ENCODE measurements around the gene CCPG1. TPM values are rescaled to one million over a fixed set of nuclear protein-coding genes. Genes with fewer than 3 reads are reported as not detected.

CCPG1 gene
- total and polyA plus RNA-seq, 2 of the 13 experiments (the other 11 are each of a cell fraction or from before 2014, with no cell fraction given) = 16.1 to 19.5 TPM

DNA sequence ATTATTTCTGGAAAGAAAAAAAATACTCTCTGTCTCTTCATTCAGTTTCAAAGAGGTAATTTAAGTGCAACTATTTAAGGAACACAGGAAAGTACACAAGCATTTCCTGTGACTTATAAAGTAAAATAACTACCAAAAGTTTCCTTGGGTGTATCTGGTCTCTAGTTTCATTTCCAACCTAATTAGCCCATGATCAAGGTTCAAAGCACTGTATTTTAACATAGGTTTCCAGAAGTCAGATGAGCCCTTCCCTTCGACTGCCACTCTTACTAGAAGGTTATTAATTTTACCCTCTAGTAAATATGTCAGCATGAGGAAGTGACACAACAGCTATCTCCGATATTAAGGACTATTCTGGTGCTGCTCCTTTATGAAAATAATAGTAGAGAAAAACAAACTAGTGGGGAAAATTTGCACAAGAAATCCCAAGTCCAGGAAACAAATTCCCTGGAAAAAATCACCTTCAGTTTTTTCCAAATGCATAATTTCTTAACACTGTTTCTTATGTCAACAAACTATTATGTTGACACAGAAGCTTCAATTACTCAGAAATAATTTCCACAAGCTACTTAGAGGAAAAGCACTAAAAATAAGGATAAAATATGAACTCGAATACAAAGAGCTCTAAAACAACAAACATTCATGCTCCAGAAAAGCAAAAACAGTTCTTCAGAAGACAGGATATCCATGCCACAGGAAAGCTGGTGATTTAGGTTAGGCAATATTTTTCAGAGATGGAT, 35.3 kb downstream of the CCPG1 start:
- no peak overlapping the region for H3K4me3 ChIP-seq (replicated peaks in 1 of 3; ENCODE audit: insufficient read depth in 1 of 3, low read depth in 2 of 3, low read length in 3 of 3)
- H2AFZ ChIP-seq (ENCODE audit: low read length) = no peak overlapping the region
- in situ Hi-C loops (cut with HindIII; ENCODE audit: extremely low pct_ligation_motif_present, low pct_unique_long_range_greater_than_20kb) (no loop called here), intact Hi-C loops (cut with micrococcal nuclease; ENCODE audit: unreplicated experiment) (no loop called here)
- no peak for DNase-seq (ENCODE audit: low spot score)
- CTCF ChIA-PET (ENCODE audit: low intra/inter-chr PET ratio, low total read pairs) = no interaction called here
- no peak overlapping the region for H3K27ac ChIP-seq (ENCODE audit: extremely low read length, insufficient read depth, low read length)
- H3K9ac ChIP-seq (ENCODE audit: insufficient read depth, low read depth, low read length) = no peak overlapping the region
- H3K36me3 ChIP-seq (replicated peaks in 1 of 2; ENCODE audit: control insufficient read depth in 1 of 2, insufficient read depth in 2 of 2, low read length in 2 of 2) = peaks cover 0 to 15% of the 10 kb centered on the region in 2 experiments; a peak in 3 of 5 replicates
- no peaks in the 10 kb centered on the region for H3K79me2 ChIP-seq (ENCODE audit: insufficient read depth, low read length)
- no peak for FAIRE-seq
- no peak overlapping the region for H3K4me2 ChIP-seq (ENCODE audit: low read depth, low read length)
- H3K4me1 ChIP-seq (ENCODE audit: insufficient read depth, low read length) = peaks cover 14% of the 10 kb centered on the region
- TF ChIP-seq ISX (CRISPR knock-in tag; conservative IDR thresholded peaks at IDR 0.05) (no peak), FOXA1 (IDR thresholded peaks at IDR 0.05) (peak; percentile 72; the same call in 1 of the 2 replicates), FOXA1 (CRISPR knock-in tag; IDR thresholded peaks at IDR 0.05) (no peak)
- TF ChIP-seq, protein P1, sequence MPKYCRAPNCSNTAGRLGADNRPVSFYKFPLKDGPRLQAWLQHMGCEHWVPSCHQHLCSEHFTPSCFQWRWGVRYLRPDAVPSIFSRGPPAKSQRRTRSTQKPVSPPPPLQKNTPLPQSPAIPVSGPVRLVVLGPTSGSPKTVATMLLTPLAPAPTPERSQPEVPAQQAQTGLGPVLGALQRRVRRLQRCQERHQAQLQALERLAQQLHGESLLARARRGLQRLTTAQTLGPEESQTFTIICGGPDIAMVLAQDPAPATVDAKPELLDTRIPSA (CRISPR knock-in tag; IDR thresholded peaks at IDR 0.05; ENCODE audit: borderline replicate concordance) = no peak
- no peaks in the 10 kb centered on the region for H3K27me3 ChIP-seq (ENCODE audit: control insufficient read depth in 1 of 2, insufficient read depth in 2 of 2, low read length in 2 of 2)
- H4K20me1 ChIP-seq (ENCODE audit: insufficient read depth, low read length) = no peaks in the 10 kb centered on the region
- BruUV-seq (replicated peaks) = no TSS peak
- WGBS (ENCODE audit: low lambda C conversion rate) = 87% methylated on average over 3 of the region's 3 CpGs
- POLR2A ChIA-PET = no interaction called here
- H3K9me3 ChIP-seq (ENCODE audit: low read length) = no peaks in the 10 kb centered on the region
- ATAC-seq = no peak

DNA sequence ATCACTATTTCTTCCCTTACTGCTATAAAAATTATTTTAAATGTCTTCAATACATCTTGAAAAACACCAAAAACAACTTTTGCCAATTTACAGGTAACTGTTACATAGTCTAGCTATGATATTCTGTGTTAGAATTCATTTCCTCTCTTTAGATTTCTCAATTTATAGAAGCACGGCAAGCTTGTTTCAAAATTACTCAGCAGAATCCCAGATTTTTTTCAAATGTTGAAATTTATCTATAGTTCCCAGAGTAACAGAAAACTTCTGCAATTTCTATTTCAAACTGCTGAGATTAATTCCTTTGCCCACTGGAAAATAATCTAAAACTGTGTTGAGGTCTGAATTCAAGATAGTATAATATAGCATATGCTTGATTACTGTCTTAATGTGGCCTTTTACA, 41.2 kb downstream of the CCPG1 start:
- H2AFZ ChIP-seq (ENCODE audit: low read length) = no peak overlapping the region
- in situ Hi-C loops (cut with HindIII; ENCODE audit: extremely low pct_ligation_motif_present, low pct_unique_long_range_greater_than_20kb) (no loop called here), intact Hi-C loops (cut with micrococcal nuclease; ENCODE audit: unreplicated experiment) (no loop called here)
- peaks cover 7% of the 10 kb centered on the region for H3K4me1 ChIP-seq (ENCODE audit: insufficient read depth, low read length)
- POLR2A ChIA-PET = no interaction called here
- TF ChIP-seq ZNF138 (CRISPR knock-in tag; IDR thresholded peaks at IDR 0.05; ENCODE audit: low read depth) = no peak
- TF ChIP-seq TCF12 (IDR thresholded peaks at IDR 0.05) = no peak
- TF ChIP-seq TCF12 (CRISPR knock-in tag; IDR thresholded peaks at IDR 0.05) = no peak
- TF ChIP-seq ZBTB3 (CRISPR knock-in tag; IDR thresholded peaks at IDR 0.05; ENCODE audit: borderline replicate concordance, low read depth) = no peak
- 91% methylated on average over 1 of the region's 1 CpG for WGBS (ENCODE audit: low lambda C conversion rate)
- H3K4me3 ChIP-seq (replicated peaks in 1 of 3; ENCODE audit: insufficient read depth in 1 of 3, low read depth in 2 of 3, low read length in 3 of 3) = no peak overlapping the region
- BruUV-seq (replicated peaks) = no TSS peak
- H3K36me3 ChIP-seq (replicated peaks in 1 of 2; ENCODE audit: control insufficient read depth in 1 of 2, insufficient read depth in 2 of 2, low read length in 2 of 2) = peaks cover 0 to 3% of the 10 kb centered on the region in 2 experiments; a peak in 3 of 5 replicates
- FAIRE-seq (no peak), ATAC-seq (no peak), DNase-seq (ENCODE audit: low spot score) (no peak)
- H3K9ac ChIP-seq (ENCODE audit: insufficient read depth, low read depth, low read length) = no peak overlapping the region
- no peaks in the 10 kb centered on the region for H4K20me1 ChIP-seq (ENCODE audit: insufficient read depth, low read length)
- CTCF ChIA-PET (ENCODE audit: low intra/inter-chr PET ratio, low total read pairs) = no interaction called here
- no peak overlapping the region for H3K4me2 ChIP-seq (ENCODE audit: low read depth, low read length)
- H3K27me3 ChIP-seq (ENCODE audit: control insufficient read depth in 1 of 2, insufficient read depth in 2 of 2, low read length in 2 of 2) = no peaks in the 10 kb centered on the region
- H3K9me3 ChIP-seq (ENCODE audit: low read length) = no peaks in the 10 kb centered on the region
- no peak overlapping the region for H3K27ac ChIP-seq (ENCODE audit: extremely low read length, insufficient read depth, low read length)
- no peaks in the 10 kb centered on the region for H3K79me2 ChIP-seq (ENCODE audit: insufficient read depth, low read length)

All from HepG2 (cell line).